Caco-2 (cell line): ENCODE results near the gene NRXN3. TPM values are rescaled to one million over a fixed set of nuclear protein-coding genes. Genes with fewer than 3 reads are reported as not detected.

ENCODE experiments used
- BruUV-seq: library from RNA; stranded (reverse); fragments of 400-500 nt; replicated peaks from 2 replicates; lab custom pipeline; 2021; lab: Mats Ljungman, UMichigan
- CTCF ChIA-PET: fragments of 300-600 bp; sonication (Branson Sonifier 250); formaldehyde crosslinking; loops from one replicate; lab custom pipeline; 2022; ENCODE audit warnings: antibody characterized with exemption; lab: Charles Lee
- POLR2A ChIA-PET: fragments of 300-600 bp; sonication (Branson Sonifier 250); formaldehyde crosslinking; loops from one replicate; lab custom pipeline; 2022; ENCODE audit warnings: antibody characterized with exemption; lab: Charles Lee
- DNase-seq, 2 experiments: peaks; one replicate each; pipeline versions ENCODE4 v3.0.0 to v3.0.0-alpha.2; 2020 to 2022
- H3K27me3 ChIP-seq: replicated peaks from 2 replicates; pipeline ENCODE4 v1.6.0; 2011; ENCODE audit warnings: low read length; ENCODE audit not compliant: control insufficient read depth, insufficient read depth
- H3K36me3 ChIP-seq: 2 replicates; pipeline ENCODE4 v1.5.1; 2011; ENCODE audit warnings: low read length; ENCODE audit not compliant: control insufficient read depth, insufficient read depth
- H3K4me1 ChIP-seq: fragments of 250-450 bp; sonication (Bioruptor Pico); 2 replicates; pipeline ENCODE4 v1.5.1; 2020; ENCODE audit warnings: mild to moderate bottlenecking
- H3K4me3 ChIP-seq: 2 replicates; pipeline ENCODE4 v1.5.1; 2011; ENCODE audit warnings: low read depth, mild to moderate bottlenecking, control low read depth, low read length
- H3K9me3 ChIP-seq: fragments of 250-450 bp; sonication (Bioruptor Pico); 2 replicates; pipeline ENCODE4 v1.5.1; 2020; ENCODE audit warnings: mild to moderate bottlenecking, moderate library complexity
- H3K27ac Mint-ChIP-seq: one replicate; pipeline ENCODE4 v1.8.0; 2022; ENCODE audit warnings: mixed read lengths; ENCODE audit not compliant: unreplicated experiment
- H3K27me3 Mint-ChIP-seq: one replicate; pipeline ENCODE4 v1.8.0; 2022; ENCODE audit warnings: mixed read lengths; ENCODE audit not compliant: insufficient read depth, unreplicated experiment
- H3K36me3 Mint-ChIP-seq: one replicate; pipeline ENCODE4 v1.8.0; 2022; ENCODE audit warnings: mild to moderate bottlenecking, mixed read lengths; ENCODE audit not compliant: insufficient read depth, unreplicated experiment
- H3K4me1 Mint-ChIP-seq: one replicate; pipeline ENCODE4 v1.8.0; 2022; ENCODE audit warnings: low read depth, mixed read lengths; ENCODE audit not compliant: unreplicated experiment
- H3K4me3 Mint-ChIP-seq: one replicate; pipeline ENCODE4 v1.8.0; 2022; ENCODE audit warnings: mild to moderate bottlenecking, moderate library complexity, mixed read lengths; ENCODE audit not compliant: unreplicated experiment
- H3K9me3 Mint-ChIP-seq: one replicate; pipeline ENCODE4 v1.8.0; 2022; ENCODE audit warnings: mixed read lengths; ENCODE audit not compliant: unreplicated experiment
- CTCF ChIP-seq, 2 experiments: fragments of 200-600 bp in 1 of 2; IDR thresholded peaks; 1 replicate in 1 of 2; 2 replicates in 1 of 2; pipeline versions ENCODE4 v1.5.1 to v1.8.0; 2011 to 2022; ENCODE audit warnings: antibody characterized with exemption in 1 of 2, control low read depth in 1 of 2, inconsistent platforms in 1 of 2, low read depth in 1 of 2, low read length in 1 of 2, mild to moderate bottlenecking in 1 of 2, moderate library complexity in 1 of 2; ENCODE audit not compliant: insufficient read depth in 1 of 2, severe bottlenecking in 1 of 2, unreplicated experiment in 1 of 2
- intact Hi-C: fragments of 100-400 bp; cut with micrococcal nuclease; formaldehyde crosslinking; loops from one replicate; pipeline ENCODE4 v1.10.0; 2022; ENCODE audit not compliant: unreplicated experiment
- total RNA-seq: library from RNA; stranded (reverse); gene quantifications from 2 replicates; pipeline ENCODE4 v1.2.3, GENCODE V29; 2022

NRXN3 gene
- total RNA-seq, 1 experiment from 2014 or later: 12.4 TPM

DNA sequence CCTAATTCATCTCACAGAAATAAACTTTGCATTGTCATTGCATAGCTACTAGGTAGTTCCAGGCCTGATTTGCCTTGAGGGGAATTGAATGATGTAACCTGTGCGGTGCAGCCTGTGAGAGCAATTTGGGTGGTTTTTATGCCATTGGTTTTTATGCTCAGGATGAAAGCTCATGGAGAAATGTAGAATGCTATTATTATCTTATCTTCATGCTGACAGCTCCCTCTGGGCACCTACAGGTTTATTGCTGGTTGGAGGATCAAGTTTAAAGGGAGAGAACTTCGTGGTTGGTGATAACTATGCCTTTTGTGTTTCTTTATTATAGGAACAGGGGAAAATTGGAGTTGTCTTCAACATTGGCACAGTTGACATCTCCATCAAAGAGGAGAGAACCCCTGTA lies 1493.3 kb downstream of the NRXN3 start:
- intact Hi-C loops: no loop called here
- CTCF ChIA-PET: no interaction called here
- no peaks in the 10 kb centered on the region for H3K9me3 ChIP-seq
- H3K36me3 Mint-ChIP-seq: no peaks in the 10 kb centered on the region
- POLR2A ChIA-PET: no interaction called here
- no peak overlapping the region for H3K4me3 ChIP-seq
- no peaks in the 10 kb centered on the region for H3K4me1 ChIP-seq
- peaks cover 9% of the 10 kb centered on the region for H3K9me3 Mint-ChIP-seq
- DNase-seq: peak in 1 of 2 experiments; percentile 32
- peaks cover 9% of the 10 kb centered on the region for H3K4me1 Mint-ChIP-seq
- TF ChIP-seq CTCF (IDR thresholded peaks at IDR 0.05; ENCODE audit: insufficient read depth in 1 of 2, low read depth in 1 of 2, low read length in 1 of 2, severe bottlenecking in 1 of 2, unreplicated experiment in 1 of 2): no peak
- no peak overlapping the region for H3K27ac Mint-ChIP-seq
- no TSS peak for BruUV-seq
- H3K36me3 ChIP-seq: no peaks in the 10 kb centered on the region
- H3K27me3 Mint-ChIP-seq: no peaks in the 10 kb centered on the region
- no peak overlapping the region for H3K4me3 Mint-ChIP-seq
- H3K27me3 ChIP-seq: no peaks in the 10 kb centered on the region

DNA sequence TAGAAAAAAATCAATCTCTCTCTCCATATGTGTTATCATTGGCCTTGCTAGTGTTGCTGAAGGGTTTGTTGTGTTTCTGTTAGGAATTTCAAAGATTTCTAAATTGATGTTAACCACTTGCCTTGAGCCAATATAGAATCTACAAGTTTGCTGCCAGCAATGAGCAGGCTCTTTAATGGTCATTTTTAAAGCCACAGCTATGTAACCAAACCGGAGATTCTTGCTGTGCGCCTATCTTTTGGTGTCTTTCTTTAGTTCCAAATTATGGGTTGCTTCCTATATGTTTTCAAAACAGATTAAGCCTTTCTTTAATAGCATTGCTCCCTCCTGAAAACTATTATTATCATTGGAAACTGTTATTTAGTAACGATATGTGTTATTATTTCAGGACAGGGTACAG lies 1495.4 kb downstream of the NRXN3 start:
- BruUV-seq: no TSS peak
- no peak for TF ChIP-seq CTCF (IDR thresholded peaks at IDR 0.05; ENCODE audit: insufficient read depth in 1 of 2, low read depth in 1 of 2, low read length in 1 of 2, severe bottlenecking in 1 of 2, unreplicated experiment in 1 of 2)
- H3K9me3 ChIP-seq: no peaks in the 10 kb centered on the region
- no peak overlapping the region for H3K4me3 ChIP-seq
- Mint-ChIP-seq H3K27me3 (no peaks in the 10 kb centered on the region), H3K9me3 (peaks cover 9% of the 10 kb centered on the region), H3K36me3 (no peaks in the 10 kb centered on the region), H3K4me1 (peaks cover 9% of the 10 kb centered on the region), H3K27ac (no peak overlapping the region), H3K4me3 (no peak overlapping the region)
- intact Hi-C loops: no loop called here
- no peaks in the 10 kb centered on the region for H3K27me3 ChIP-seq
- DNase-seq: no peak
- POLR2A ChIA-PET: no interaction called here
- H3K36me3 ChIP-seq: no peaks in the 10 kb centered on the region
- CTCF ChIA-PET: no interaction called here
- H3K4me1 ChIP-seq: no peaks in the 10 kb centered on the region

- BruUV-seq: no TSS peak
- TF ChIP-seq CTCF (IDR thresholded peaks at IDR 0.05; ENCODE audit: insufficient read depth in 1 of 2, low read depth in 1 of 2, low read length in 1 of 2, severe bottlenecking in 1 of 2, unreplicated experiment in 1 of 2): no peak
- Histone ChIP-seq H3K27me3 (no peaks in the 10 kb centered on the region), H3K9me3 (no peaks in the 10 kb centered on the region), H3K36me3 (no peaks in the 10 kb centered on the region), H3K4me3 (no peak overlapping the region), H3K4me1 (peaks cover 9% of the 10 kb centered on the region)
- peaks cover 12% of the 10 kb centered on the region for H3K4me1 Mint-ChIP-seq
- H3K27me3 Mint-ChIP-seq: no peaks in the 10 kb centered on the region
- DNase-seq: no peak
- POLR2A ChIA-PET: no interaction called here
- CTCF ChIA-PET: no interaction called here
- no peak overlapping the region for H3K4me3 Mint-ChIP-seq
- H3K9me3 Mint-ChIP-seq: no peaks in the 10 kb centered on the region
- no peak overlapping the region for H3K27ac Mint-ChIP-seq
- H3K36me3 Mint-ChIP-seq: no peaks in the 10 kb centered on the region
- intact Hi-C loops: no loop called here
Measured at GRCh38 chr14:79668951-79669350, 1498.8 kb downstream of the NRXN3 start.
